IPS DF 6.9 (cell line): ENCODE measurements around the gene PNMA6E.

Source experiments
- DNase-seq: peaks from one replicate; pipeline ENCODE4 v3.0.0-alpha.2; 2013; ENCODE audit warnings: low read depth, low spot score
- H3K27ac ChIP-seq: one replicate; pipeline ENCODE4 v1.5.1; 2013; ENCODE audit warnings: low read length, control low read depth
- H3K27me3 ChIP-seq: 2 replicates; pipeline ENCODE4 v1.6.1; 2013; ENCODE audit warnings: mild to moderate bottlenecking, low read length; ENCODE audit not compliant: control insufficient read depth, insufficient read depth
- H3K36me3 ChIP-seq: 2 replicates; pipeline ENCODE4 v1.6.1; 2013; ENCODE audit warnings: low read length; ENCODE audit not compliant: control insufficient read depth, insufficient read depth
- H3K4me1 ChIP-seq: 2 replicates; pipeline ENCODE4 v1.6.1; 2013; ENCODE audit warnings: low read length; ENCODE audit not compliant: control insufficient read depth, insufficient read depth
- H3K4me3 ChIP-seq: 2 replicates; pipeline ENCODE4 v1.5.1; 2013; ENCODE audit warnings: mild to moderate bottlenecking, low read length
- H3K9me3 ChIP-seq: 2 replicates; pipeline ENCODE4 v1.6.1; 2013; ENCODE audit warnings: low read length, inconsistent platforms; ENCODE audit not compliant: control insufficient read depth, insufficient read depth
- WGBS: extraction: QIAGEN DNeasy Blood & Tissue Kit; methylation state at CpG from one replicate; pipeline ENCODE4 v1.1.7; 2013; ENCODE audit warnings: mixed read lengths, missing lambda C conversion rate; ENCODE audit not compliant: insufficient read length, insufficient coverage; 5-methylcytosine and 5-hydroxymethylcytosine counted together

PNMA6E gene

DNA sequence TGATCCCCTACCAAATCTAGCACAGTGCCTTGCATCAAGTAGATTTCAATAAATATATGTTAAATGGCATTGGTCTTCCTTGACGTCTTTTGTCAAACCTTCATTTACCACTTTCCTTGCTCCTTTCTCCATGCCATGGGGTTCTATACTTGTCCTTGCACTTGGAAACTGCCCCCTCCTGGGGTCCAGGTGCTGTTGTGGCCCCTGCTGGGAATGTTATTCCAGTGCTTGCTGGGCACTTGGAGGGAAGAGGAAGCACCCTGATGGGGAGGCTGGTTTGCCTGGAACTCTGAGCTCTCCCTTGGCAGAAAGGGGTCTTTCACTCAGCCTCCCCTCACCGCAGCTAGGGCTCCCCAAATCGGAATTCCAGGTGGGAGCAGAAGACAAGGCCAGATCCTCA is 48.3 kb downstream of the PNMA6E start:
- Histone ChIP-seq H3K4me1 (no peaks in the 10 kb centered on the region), H3K27me3 (no peaks in the 10 kb centered on the region), H3K36me3 (peaks cover under 1% of the 10 kb centered on the region; the same call in 1 of the 2 replicates), H3K9me3 (no peaks in the 10 kb centered on the region), H3K4me3 (no peak overlapping the region), H3K27ac (no peak overlapping the region)
- DNase-seq: no peak
- no CpG with 5 or more reads among the region's 3 CpGs for whole genome bisulfite sequencing

DNA sequence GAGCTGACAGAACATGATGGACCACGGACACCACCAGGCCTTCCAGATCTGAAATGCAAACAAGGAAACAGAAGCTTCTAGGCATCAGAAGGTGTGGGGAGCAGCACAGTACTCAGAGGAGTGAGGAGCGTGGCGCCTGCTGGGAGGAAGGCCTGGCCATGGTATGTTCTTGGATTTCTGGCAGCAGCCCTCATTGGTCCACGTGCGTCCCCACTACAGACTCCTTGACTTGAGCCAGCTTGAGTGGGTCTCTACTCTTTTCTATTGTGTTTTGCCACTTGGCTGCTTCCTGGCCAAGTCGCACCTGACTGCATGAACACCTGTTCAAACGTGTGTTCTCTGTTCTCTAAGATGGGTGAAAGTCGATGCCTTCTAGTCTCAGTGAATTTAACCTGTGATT is 49.2 kb downstream of the PNMA6E start:
- peaks cover 7% of the 10 kb centered on the region for H3K36me3 ChIP-seq
- no peaks in the 10 kb centered on the region for H3K9me3 ChIP-seq
- H3K27me3 ChIP-seq: no peaks in the 10 kb centered on the region
- DNase-seq: no peak
- H3K27ac ChIP-seq: no peak overlapping the region
- H3K4me1 ChIP-seq: no peaks in the 10 kb centered on the region
- WGBS: no CpG with 5 or more reads among the region's 8 CpGs
- H3K4me3 ChIP-seq: no peak overlapping the region

DNA sequence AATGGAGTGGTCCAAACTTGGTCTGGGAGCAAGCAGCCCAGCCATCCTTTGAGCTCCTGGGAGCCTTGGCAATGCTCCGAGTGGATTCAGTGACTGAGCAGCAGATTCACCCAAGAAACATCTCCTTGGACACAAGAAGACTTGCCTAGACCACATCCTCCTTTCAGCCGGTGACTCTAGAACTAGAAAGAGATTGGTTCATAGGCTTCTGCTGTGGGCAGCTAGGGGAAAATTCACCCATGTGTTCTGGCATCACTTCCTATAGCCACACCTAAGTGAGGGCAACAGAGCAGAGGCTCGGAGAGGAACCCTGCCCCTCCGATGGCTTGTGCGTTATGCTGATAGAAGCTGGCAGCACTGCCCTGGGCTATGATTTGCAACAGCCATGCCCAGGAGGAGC is 51.2 kb downstream of the PNMA6E start:
- no peak for DNase-seq
- no CpG with 5 or more reads among the region's 5 CpGs for WGBS
- H3K4me1 ChIP-seq: no peaks in the 10 kb centered on the region
- no peaks in the 10 kb centered on the region for H3K9me3 ChIP-seq
- H3K27ac ChIP-seq: no peak overlapping the region
- no peak overlapping the region for H3K4me3 ChIP-seq
- no peaks in the 10 kb centered on the region for H3K27me3 ChIP-seq
- peaks cover 7% of the 10 kb centered on the region for H3K36me3 ChIP-seq

DNA sequence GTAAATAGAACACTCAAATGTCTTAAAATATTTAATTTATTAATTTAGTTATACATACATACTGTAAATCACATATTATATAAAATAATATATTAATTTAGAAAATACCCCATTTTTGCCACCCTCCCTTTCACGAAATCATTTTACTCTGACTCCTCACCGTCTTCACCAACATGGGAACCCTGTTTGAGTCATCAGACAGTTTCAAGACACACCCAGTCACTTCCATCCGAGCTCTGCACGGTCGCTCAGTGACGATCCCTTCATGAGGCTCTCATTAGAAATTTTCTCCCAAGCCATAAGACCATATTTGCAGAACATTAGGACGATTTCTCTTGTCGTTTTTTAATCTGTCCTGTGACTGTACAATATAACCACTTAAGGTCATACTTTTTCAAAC is 52.7 kb downstream of the PNMA6E start:
- H3K36me3 ChIP-seq: peaks cover 7% of the 10 kb centered on the region

DNA sequence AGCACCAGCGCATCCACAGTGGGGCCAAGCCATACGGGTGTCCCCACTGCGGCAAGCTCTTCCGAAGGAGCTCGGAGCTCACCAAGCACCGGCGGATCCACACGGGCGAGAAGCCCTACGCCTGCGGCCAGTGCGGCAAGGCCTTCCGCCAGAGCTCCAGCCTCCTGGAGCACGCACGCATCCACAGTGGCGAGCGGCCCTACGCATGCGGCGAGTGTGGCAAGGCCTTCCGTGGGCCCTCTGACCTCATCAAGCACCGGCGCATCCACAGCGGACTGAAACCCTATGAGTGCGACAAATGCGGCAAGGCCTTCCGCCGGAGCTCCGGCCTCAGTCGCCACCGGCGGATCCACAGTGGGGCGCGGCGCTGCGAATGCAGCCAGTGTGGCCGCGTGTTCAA is 53.6 kb downstream of the PNMA6E start:
- peaks cover 7% of the 10 kb centered on the region for H3K36me3 ChIP-seq

More for the DNA sequence above, 52.7 kb downstream of the PNMA6E start:
- Histone ChIP-seq H3K4me1 (no peaks in the 10 kb centered on the region), H3K4me3 (no peak overlapping the region), H3K9me3 (no peaks in the 10 kb centered on the region), H3K27me3 (no peaks in the 10 kb centered on the region), H3K27ac (no peak overlapping the region)
- WGBS: no CpG with 5 or more reads among the region's 8 CpGs
- DNase-seq: no peak

More for the DNA sequence above, 53.6 kb downstream of the PNMA6E start:
- no CpG with 5 or more reads among the region's 38 CpGs for WGBS
- H3K27ac ChIP-seq: no peak overlapping the region
- H3K9me3 ChIP-seq: no peaks in the 10 kb centered on the region
- DNase-seq: no peak
- H3K4me1 ChIP-seq: no peaks in the 10 kb centered on the region
- no peaks in the 10 kb centered on the region for H3K27me3 ChIP-seq
- H3K4me3 ChIP-seq: no peak overlapping the region
